GM23248 (cell line): ENCODE data around the gene ALG2. TPM values are rescaled to one million over a fixed set of nuclear protein-coding genes. Genes with fewer than 3 reads are reported as not detected.

Experiments
- DNase-seq: peaks from one replicate; pipeline ENCODE4 v3.0.0-alpha.2; 2015
- H2AFZ ChIP-seq: fragments of 200-600 bp; sonication (generic); 2 replicates; pipeline ENCODE4 v1.6.1; 2016; ENCODE audit warnings: antibody characterized with exemption
- H3F3A ChIP-seq: fragments of 200-600 bp; sonication (generic); 2 replicates; pipeline ENCODE4 v1.6.1; 2016; ENCODE audit warnings: mild to moderate bottlenecking, antibody characterized with exemption, mixed run types; ENCODE audit not compliant: insufficient read depth
- H3K27ac ChIP-seq: fragments of 200-600 bp; sonication (generic); 2 replicates; pipeline ENCODE4 v1.5.1; 2016; ENCODE audit warnings: mild to moderate bottlenecking
- H3K27me3 ChIP-seq: fragments of 200-600 bp; sonication (generic); replicated peaks from 2 replicates; pipeline ENCODE4 v1.6.1; 2016; ENCODE audit warnings: mild to moderate bottlenecking; ENCODE audit not compliant: insufficient read depth
- H3K36me3 ChIP-seq: fragments of 200-600 bp; sonication (generic); 2 replicates; pipeline ENCODE4 v1.6.1; 2016; ENCODE audit warnings: low read depth, mild to moderate bottlenecking
- H3K4me1 ChIP-seq: fragments of 200-600 bp; sonication (generic); 2 replicates; pipeline ENCODE4 v1.6.1; 2016; ENCODE audit warnings: mild to moderate bottlenecking; ENCODE audit not compliant: insufficient read depth
- H3K4me2 ChIP-seq: fragments of 200-600 bp; sonication (generic); one replicate; pipeline ENCODE4 v1.6.1; 2016; ENCODE audit warnings: mild to moderate bottlenecking; ENCODE audit not compliant: unreplicated experiment
- H3K4me3 ChIP-seq: fragments of 200-600 bp; sonication (generic); 2 replicates; pipeline ENCODE4 v1.5.1; 2016; ENCODE audit warnings: mild to moderate bottlenecking
- H3K79me2 ChIP-seq: fragments of 200-600 bp; sonication (generic); 2 replicates; pipeline ENCODE4 v1.6.1; 2016; ENCODE audit warnings: mild to moderate bottlenecking; ENCODE audit not compliant: insufficient read depth
- H3K9ac ChIP-seq: fragments of 200-600 bp; sonication (generic); 2 replicates; pipeline ENCODE4 v1.6.1; 2016; ENCODE audit warnings: mild to moderate bottlenecking
- H3K9me2 ChIP-seq: fragments of 200-600 bp; sonication (generic); 2 replicates; pipeline ENCODE4 v1.6.1; 2016; ENCODE audit warnings: mixed run types, mild to moderate bottlenecking, moderate library complexity; ENCODE audit not compliant: insufficient read depth
- H3K9me3 ChIP-seq: fragments of 200-600 bp; sonication (generic); one replicate; pipeline ENCODE4 v1.6.1; 2017; ENCODE audit warnings: low read depth
- H4K20me1 ChIP-seq: fragments of 200-600 bp; sonication (generic); 2 replicates; pipeline ENCODE4 v1.6.0; 2016; ENCODE audit not compliant: insufficient read depth
- EZH2 ChIP-seq: fragments of 200-600 bp; sonication (generic); IDR thresholded peaks from 2 replicates; pipeline ENCODE4 v1.6.1; 2018; ENCODE audit warnings: antibody characterized with exemption, mild to moderate bottlenecking; ENCODE audit not compliant: insufficient read depth, poor library complexity, severe bottlenecking
- EZH2phosphoT487 ChIP-seq: fragments of 200-600 bp; sonication (generic); IDR thresholded peaks from 2 replicates; pipeline ENCODE4 v1.6.1; 2018; ENCODE audit warnings: antibody characterized with exemption, moderate library complexity, mild to moderate bottlenecking, low read depth; ENCODE audit not compliant: insufficient read depth
- WGBS, 2 experiments: methylation state at CpG; one replicate each; pipeline ENCODE4 v1.1.6; 2015 to 2017; ENCODE audit warnings: low lambda C conversion rate in 2 of 2, low coverage in 1 of 2; ENCODE audit errors: missing lambda C conversion rate in 2 of 2; 5-methylcytosine and 5-hydroxymethylcytosine counted together
- in situ Hi-C: fragments of 300-500 bp; cut with MboI; formaldehyde crosslinking; loops from 2 replicates; pipeline ENCODE4 v1.15.0; 2020
- polyA plus RNA-seq: library from polyadenylated mRNA; unstranded; fragments of >200 nt; fragmentation: Nextera tagmentation; extraction: Ambion mirVana; gene quantifications from 2 replicates; pipeline ENCODE4 v1.2.1, GENCODE V29; 2016
- total RNA-seq: library from RNA; depleted of rRNA; stranded (reverse); fragments of >200 nt; shearing (Covaris generic); gene quantifications from 2 replicates; pipeline ENCODE4 v1.2.3, GENCODE V29; 2014; rRNA removed

ALG2 gene
- total RNA-seq: 61.7 and 65.8 TPM in 2 replicates
- polyA plus RNA-seq: 59.5 and 64.5 TPM in 2 replicates

- no peaks in the 10 kb centered on the region for H3K9me2 ChIP-seq
- H3K9me3 ChIP-seq: no peaks in the 10 kb centered on the region
- peaks cover 95% of the 10 kb centered on the region for H3K79me2 ChIP-seq
- peak within 1 kb of the TSS; percentile 98 for H3K27ac ChIP-seq
- no peaks in the 10 kb centered on the region for H3K27me3 ChIP-seq
- H3K36me3 ChIP-seq: peaks cover 24% of the 10 kb centered on the region; the same call in 1 of the 2 replicates
- TF ChIP-seq EZH2: no peak
- TF ChIP-seq EZH2phosphoT487: no peak
- peaks cover 26% of the 10 kb centered on the region for H3K4me1 ChIP-seq
- peak within 1 kb of the TSS; percentile 97 for H3K4me2 ChIP-seq
- H3F3A ChIP-seq: peaks cover 7% of the 10 kb centered on the region; the same call in 1 of the 2 replicates
- peak; percentile 99 for DNase-seq
- peak within 1 kb of the TSS; percentile 100 for H3K9ac ChIP-seq
- in situ Hi-C loops: no loop called here
- peaks cover 9% of the 10 kb centered on the region; the same call in 1 of the 2 replicates for H4K20me1 ChIP-seq
- peak within 1 kb of the TSS; percentile 94 for H3K4me3 ChIP-seq
- H2AFZ ChIP-seq: peak within 1 kb of the TSS; percentile 72
- 0 to 1% methylated on average over 69 to 70 of the region's 70 CpGs for WGBS, 2 experiments
These were observed at the start of gene ALG2, which contains the start of gene SEC61B for GRCh38 chr9:99221621-99222415. Gene ALG2 (minus strand): TSS chr9:99221942. CDS start chr9:99221894, 48 bp downstream. Gene SEC61B (plus strand): TSS chr9:99222282. CDS start chr9:99222364, 82 bp downstream.

- no peak for DNase-seq
- H3K79me2 ChIP-seq: no peaks in the 10 kb centered on the region
- peaks cover 13% of the 10 kb centered on the region; the same call in 1 of the 2 replicates for H3F3A ChIP-seq
- no peak overlapping the region for H3K27ac ChIP-seq
- no peak overlapping the region for H3K4me2 ChIP-seq
- 63 to 68% methylated on average over 3 of the region's 3 CpGs for WGBS, 2 experiments
- H4K20me1 ChIP-seq: no peaks in the 10 kb centered on the region
- no peaks in the 10 kb centered on the region for H3K9me2 ChIP-seq
- H3K4me3 ChIP-seq: no peak overlapping the region
- H3K9ac ChIP-seq: no peak overlapping the region
- in situ Hi-C loops: loop anchor here (10.0 to 25.0 kb wide), 2 partner anchors 534 to 742 kb away; no protein-coding TSS in a partner anchor
- TF ChIP-seq EZH2phosphoT487: no peak
- no peak for TF ChIP-seq EZH2
- H3K9me3 ChIP-seq: no peaks in the 10 kb centered on the region
- H3K4me1 ChIP-seq: peaks cover 8% of the 10 kb centered on the region
- H3K27me3 ChIP-seq: no peaks in the 10 kb centered on the region
- H3K36me3 ChIP-seq: no peaks in the 10 kb centered on the region
- no peak overlapping the region for H2AFZ ChIP-seq
These were observed 48.7 kb upstream of the ALG2 start for GRCh38 chr9:99270491-99270890.

- peak; percentile 87 for DNase-seq
- Histone ChIP-seq H4K20me1 (no peaks in the 10 kb centered on the region), H3K27ac (peak overlapping the region; percentile 58), H3K36me3 (no peaks in the 10 kb centered on the region), H3K9ac (no peak overlapping the region), H3K4me2 (peak overlapping the region; percentile 1), H3F3A (peaks cover 13% of the 10 kb centered on the region; the same call in 1 of the 2 replicates), H3K9me3 (no peaks in the 10 kb centered on the region), H3K79me2 (no peaks in the 10 kb centered on the region), H3K4me3 (no peak overlapping the region), H2AFZ (no peak overlapping the region), H3K27me3 (no peaks in the 10 kb centered on the region), H3K9me2 (no peaks in the 10 kb centered on the region), H3K4me1 (peaks cover 8% of the 10 kb centered on the region)
- TF ChIP-seq EZH2phosphoT487 (peak; percentile 98), EZH2 (no peak)
- in situ Hi-C loops: loop anchor here (25.0 kb wide), 1 partner anchor 743 kb away; no protein-coding TSS in a partner anchor
- 0 to 1% methylated on average over 3 of the region's 3 CpGs for WGBS, 2 experiments
These were observed 47.7 kb upstream of the ALG2 start for GRCh38 chr9:99269416-99269815.

GRCh38 chr9:99266255-99267023 is 44.7 kb upstream of the ALG2 start:
- no peak overlapping the region for H2AFZ ChIP-seq
- peak overlapping the region; percentile 26 for H3K4me2 ChIP-seq

More at GRCh38 chr9:99266255-99267023, 44.7 kb upstream of the ALG2 start:
- no peaks in the 10 kb centered on the region for H3K9me2 ChIP-seq
- in situ Hi-C loops: loop anchor here (25.0 kb wide), 1 partner anchor 746 kb away; no protein-coding TSS in a partner anchor
- no peak for TF ChIP-seq EZH2
- no peak for TF ChIP-seq EZH2phosphoT487
- H3K36me3 ChIP-seq: no peaks in the 10 kb centered on the region
- no peak overlapping the region for H3K4me3 ChIP-seq
- 20 to 21% methylated on average over 17 of the region's 17 CpGs for WGBS, 2 experiments
- H3K27ac ChIP-seq: no peak overlapping the region
- H3K9me3 ChIP-seq: no peaks in the 10 kb centered on the region
- no peaks in the 10 kb centered on the region for H3K27me3 ChIP-seq
- H4K20me1 ChIP-seq: no peaks in the 10 kb centered on the region
- peak; percentile 78 for DNase-seq
- no peak overlapping the region for H3K9ac ChIP-seq
- H3K4me1 ChIP-seq: peaks cover 8% of the 10 kb centered on the region
- no peaks in the 10 kb centered on the region for H3K79me2 ChIP-seq
- H3F3A ChIP-seq: peaks cover 13% of the 10 kb centered on the region; the same call in 1 of the 2 replicates
